H1 (cell line): ENCODE results near the gene MLYCD. TPM values are rescaled to one million over a fixed set of nuclear protein-coding genes. Genes with fewer than 3 reads are reported as not detected.

Experiments
- CTCF ChIA-PET: fragments of 300-600 bp; sonication (Branson Sonifier 250); formaldehyde crosslinking; loops from one replicate; lab custom pipeline; 2021; ENCODE audit not compliant: partially characterized antibody; lab: Charles Lee
- POLR2A ChIA-PET: fragments of 300-600 bp; sonication (Branson Sonifier 250); formaldehyde crosslinking; loops from one replicate; lab custom pipeline; 2021; ENCODE audit warnings: inconsistent platforms; ENCODE audit not compliant: partially characterized antibody; lab: Charles Lee
- DNase-seq, 2 experiments: peaks; one replicate each; pipeline versions ENCODE4 v3.0.0 to v3.0.0-alpha.2; 2010 to 2022; ENCODE audit warnings: low spot score in 2 of 2, low read depth in 1 of 2, mixed read lengths in 1 of 2
- FAIRE-seq: peaks from 2 replicates; lab custom pipeline; 2011; peaks lifted over from hg19 to GRCh38; lab: Jason Lieb, UNC
- H2AFZ ChIP-seq: 2 replicates; pipeline ENCODE4 v1.8.1; 2012; ENCODE audit warnings: low read length, inconsistent platforms
- H2AK5ac ChIP-seq: 2 replicates; pipeline ENCODE4 v1.6.1; 2013; ENCODE audit warnings: low read depth, low read length
- H2BK120ac ChIP-seq: replicated peaks from 2 replicates; pipeline ENCODE3; 2013; ENCODE audit warnings: low read depth, low read length, inconsistent platforms
- H2BK12ac ChIP-seq: 2 replicates; pipeline ENCODE4 v1.6.1; 2013; ENCODE audit warnings: low read depth, low read length
- H2BK15ac ChIP-seq: 2 replicates; pipeline ENCODE4 v1.6.1; 2013; ENCODE audit warnings: low read length
- H2BK20ac ChIP-seq: 2 replicates; pipeline ENCODE4 v1.6.1; 2013; ENCODE audit warnings: low read length
- H2BK5ac ChIP-seq: 2 replicates; pipeline ENCODE4 v1.6.1; 2013; ENCODE audit warnings: low read depth, low read length
- H3K14ac ChIP-seq: 2 replicates; pipeline ENCODE4 v1.6.1; 2013; ENCODE audit warnings: inconsistent platforms; ENCODE audit not compliant: insufficient read length
- H3K18ac ChIP-seq: 2 replicates; pipeline ENCODE4 v1.6.1; 2013; ENCODE audit warnings: low read length; ENCODE audit errors: extremely low read depth
- H3K23ac ChIP-seq: 2 replicates; pipeline ENCODE4 v1.6.1; 2013; ENCODE audit warnings: inconsistent platforms; ENCODE audit not compliant: insufficient read length
- H3K23me2 ChIP-seq: 2 replicates; pipeline ENCODE4 v1.6.1; 2013; ENCODE audit warnings: low read depth, low read length
- H3K27ac ChIP-seq: 2 replicates; pipeline ENCODE4 v1.6.1; 2011; ENCODE audit warnings: low read depth, low read length, inconsistent platforms
- H3K27me3 ChIP-seq, 4 experiments: replicated peaks in 1 of 4; 1 replicate in 1 of 4; 2 replicates in 3 of 4; pipeline versions ENCODE4 v1.6.1 to v1.8.1; 2011 to 2013; ENCODE audit warnings: low read length in 3 of 4, mild to moderate bottlenecking in 3 of 4, inconsistent platforms in 2 of 4, mixed read lengths in 2 of 4, moderate library complexity in 1 of 4; ENCODE audit not compliant: control insufficient read depth in 3 of 4, insufficient read depth in 3 of 4; ENCODE audit errors: extremely low read depth in 1 of 4
- H3K36me3 ChIP-seq, 4 experiments: 2 replicates each; pipeline versions ENCODE4 v1.6.1 to v1.8.1; 2011 to 2013; ENCODE audit warnings: mild to moderate bottlenecking in 4 of 4, low read length in 3 of 4, moderate library complexity in 2 of 4, control low read depth in 1 of 4, inconsistent platforms in 1 of 4; ENCODE audit not compliant: insufficient read depth in 4 of 4, control insufficient read depth in 2 of 4
- H3K4ac ChIP-seq: replicated peaks from 2 replicates; pipeline ENCODE3; 2013; ENCODE audit warnings: low read length, low read depth, mixed read lengths, inconsistent platforms; ENCODE audit not compliant: insufficient read length
- H3K4me1 ChIP-seq, 4 experiments: replicated peaks in 1 of 4; 1 replicate in 1 of 4; 2 replicates in 3 of 4; pipeline versions ENCODE4 v1.6.1 to v1.8.1; 2011 to 2013; ENCODE audit warnings: low read length in 3 of 4, inconsistent platforms in 2 of 4, mixed read lengths in 1 of 4; ENCODE audit not compliant: insufficient read depth in 4 of 4, control insufficient read depth in 3 of 4
- H3K4me2 ChIP-seq, 2 experiments: 2 replicates each; pipeline versions ENCODE4 v1.6.1 to v1.8.1; 2011 to 2013; ENCODE audit warnings: low read depth in 2 of 2, low read length in 2 of 2, control low read depth in 1 of 2, inconsistent platforms in 1 of 2, mild to moderate bottlenecking in 1 of 2; ENCODE audit not compliant: insufficient read depth in 1 of 2
- H3K4me3 ChIP-seq, 4 experiments: fragments of 200-600, 300-600 bp in 1 of 4; sonication (generic), shearing (Covaris generic), sonication (Bioruptor Twin) in 1 of 4; 2 replicates each; pipeline versions ENCODE4 v1.5.1 to v1.8.1; 2011 to 2016; ENCODE audit warnings: low read length in 4 of 4, low read depth in 3 of 4, control low read depth in 2 of 4, inconsistent platforms in 2 of 4, mild to moderate bottlenecking in 2 of 4, mixed read lengths in 1 of 4, moderate library complexity in 1 of 4; ENCODE audit not compliant: insufficient read depth in 2 of 4; ENCODE audit errors: extremely low read depth in 1 of 4
- H3K56ac ChIP-seq: replicated peaks from 2 replicates; pipeline ENCODE3; 2013; ENCODE audit warnings: low read depth, mild to moderate bottlenecking, mixed read lengths, low read length, inconsistent platforms; ENCODE audit not compliant: insufficient read length
- H3K79me1 ChIP-seq: 2 replicates; pipeline ENCODE4 v1.6.1; 2013; ENCODE audit warnings: low read depth, low read length, control low read depth
- H3K79me2 ChIP-seq, 2 experiments: 2 replicates each; pipeline versions ENCODE4 v1.6.1 to v1.8.1; 2012 to 2013; ENCODE audit warnings: low read length in 2 of 2, mild to moderate bottlenecking in 2 of 2, inconsistent platforms in 1 of 2; ENCODE audit not compliant: insufficient read depth in 2 of 2, control insufficient read depth in 1 of 2
- H3K9ac ChIP-seq, 4 experiments: replicated peaks in 1 of 4; 1 replicate in 1 of 4; 2 replicates in 3 of 4; pipeline versions ENCODE4 v1.6.1 to v1.8.1; 2011 to 2013; ENCODE audit warnings: low read depth in 3 of 4, low read length in 3 of 4, control low read depth in 2 of 4, mild to moderate bottlenecking in 2 of 4, moderate library complexity in 2 of 4, inconsistent platforms in 1 of 4; ENCODE audit errors: extremely low read depth in 1 of 4
- H3K9me3 ChIP-seq, 2 experiments: 2 replicates each; pipeline versions ENCODE4 v1.6.1 to v1.8.1; 2012 to 2013; ENCODE audit warnings: mild to moderate bottlenecking in 2 of 2, moderate library complexity in 2 of 2, control low read depth in 1 of 2, inconsistent platforms in 1 of 2, low read depth in 1 of 2, low read length in 1 of 2, mixed read lengths in 1 of 2; ENCODE audit not compliant: insufficient read depth in 2 of 2
- H4K20me1 ChIP-seq, 2 experiments: replicated peaks in 1 of 2; 2 replicates each; pipeline versions ENCODE3 to v1.8.1; 2011 to 2013; ENCODE audit warnings: inconsistent platforms in 2 of 2, low read length in 2 of 2, mild to moderate bottlenecking in 1 of 2; ENCODE audit not compliant: insufficient read depth in 2 of 2, control insufficient read depth in 1 of 2
- H4K5ac ChIP-seq: 2 replicates; pipeline ENCODE4 v1.6.1; 2013; ENCODE audit warnings: low read length, low read depth, mixed read lengths, inconsistent platforms; ENCODE audit not compliant: insufficient read length
- H4K8ac ChIP-seq: 2 replicates; pipeline ENCODE4 v1.8.0; 2013; ENCODE audit warnings: mild to moderate bottlenecking, moderate library complexity, low read length, inconsistent platforms; ENCODE audit not compliant: insufficient read depth; ENCODE audit errors: extremely low read depth
- H4K91ac ChIP-seq: replicated peaks from 2 replicates; pipeline ENCODE3; 2013; ENCODE audit warnings: low read length, mixed read lengths, inconsistent platforms; ENCODE audit not compliant: insufficient read length
- BRCA1 ChIP-seq: IDR thresholded peaks from 2 replicates; pipeline ENCODE4 v1.6.1; 2012; ENCODE audit warnings: low read depth, low read length, improper control_type of control experiment
- HDAC6 ChIP-seq: IDR thresholded peaks from one replicate; pipeline ENCODE4 v1.7.1; 2012; ENCODE audit warnings: low read depth, mild to moderate bottlenecking, inconsistent platforms, low read length, moderate library complexity
- POLR2A ChIP-seq, 2 experiments: IDR thresholded peaks; 1 replicate in 1 of 2; 2 replicates in 1 of 2; pipeline ENCODE4 v1.6.1; 2011; ENCODE audit warnings: low read depth in 2 of 2, low read length in 2 of 2, mild to moderate bottlenecking in 2 of 2; ENCODE audit errors: control extremely low read depth in 1 of 2
- POLR2AphosphoS5 ChIP-seq: IDR thresholded peaks from 2 replicates; pipeline ENCODE4 v1.6.1; 2011; ENCODE audit warnings: low read depth, low read length
- RBBP5 ChIP-seq: IDR thresholded peaks from 2 replicates; pipeline ENCODE4 v1.7.1; 2012; ENCODE audit warnings: low read depth, mild to moderate bottlenecking, inconsistent platforms, low read length, moderate library complexity, borderline replicate concordance
- SP2 ChIP-seq: IDR thresholded peaks from 2 replicates; pipeline ENCODE4 v1.6.1; 2012; ENCODE audit warnings: mild to moderate bottlenecking, low read length, inconsistent platforms
- SP4 ChIP-seq: IDR thresholded peaks from 2 replicates; pipeline ENCODE4 v1.6.1; 2012; ENCODE audit warnings: low read length, inconsistent platforms
- TAF1 ChIP-seq: IDR thresholded peaks from 2 replicates; pipeline ENCODE4 v1.6.1; 2011; ENCODE audit warnings: mild to moderate bottlenecking, low read depth, low read length
- TBP ChIP-seq: IDR thresholded peaks from 2 replicates; pipeline ENCODE4 v1.6.1; 2011; ENCODE audit warnings: low read depth, low read length, improper control_type of control experiment
- WGBS, 2 experiments: shearing (Covaris generic) in 1 of 2; methylation state at CpG; one replicate each; pipeline versions ENCODE4 v1.1.6 to v1.1.7; 2013 to 2015; ENCODE audit warnings: low lambda C conversion rate in 2 of 2, mixed read lengths in 2 of 2, inconsistent platforms in 1 of 2, low coverage in 1 of 2, missing lambda C conversion rate in 1 of 2; ENCODE audit not compliant: insufficient replicate concordance in 2 of 2, insufficient coverage in 1 of 2, insufficient read length in 1 of 2; ENCODE audit errors: extremely low coverage in 1 of 2, missing lambda C conversion rate in 1 of 2; 5-methylcytosine and 5-hydroxymethylcytosine counted together
- long read RNA-seq, 2 experiments: library from RNA in 1 of 2; library from capped mRNA in 1 of 2; stranded (forward); transcript quantifications; one replicate each; pipeline ENCODE4 v2.0.0, GENCODE V29; 2021; ENCODE audit warnings: inconsistent platforms in 1 of 2
- polyA minus RNA-seq, 3 experiments: library from RNA; depleted of rRNA, polyadenylated mRNA; stranded (reverse); fragments of >200 nt; gene quantifications; 1 replicate in 2 of 3; 2 replicates in 1 of 3; pipeline ENCODE4 v1.2.3, GENCODE V29; 2011
- polyA plus RNA-seq, 7 experiments: library from polyadenylated mRNA; depleted of rRNA in 3 of 7; stranded (reverse) in 5 of 7; unstranded in 2 of 7; fragments of >200 nt in 5 of 7; fragments of 200-250 nt in 2 of 7; gene quantifications; 1 replicate in 5 of 7; 2 replicates in 1 of 7; 4 replicates in 1 of 7; pipeline versions ENCODE4 v1.2.1 to v1.2.3, GENCODE V29; 2011 to 2013; ENCODE audit warnings: missing spikeins in 2 of 7, mixed read lengths in 2 of 7
- total RNA-seq: library from RNA; stranded (reverse); fragmentation: NEBNext Ultra II Directional; extraction: Animal tissue kit (Norgen Biotek cat#: 25700); gene quantifications from 2 replicates; pipeline ENCODE4 v1.2.1, GENCODE V29; 2021

Gene MLYCD
- 5.8 and 7.0 TPM in 2 replicates for total RNA-seq
- polyA plus RNA-seq (2011; rRNA removed) = 3.7 and 4.6 TPM in 2 replicates
- polyA plus RNA-seq (2011; cell fraction: cytosol; rRNA removed) = 3.9 TPM
- polyA plus RNA-seq (2011; cell fraction: nucleus; rRNA removed) = 12.8 TPM
- 3.2 to 3.9 TPM (median 3.6 TPM) in 4 replicates for polyA plus RNA-seq (2012, experiment 1 of 2)
- polyA plus RNA-seq (2012, experiment 2 of 2) = 1.7 TPM
- 3.0 TPM for polyA plus RNA-seq (2013, experiment 1 of 2)
- 2.4 TPM for polyA plus RNA-seq (2013, experiment 2 of 2)
- polyA minus RNA-seq (2011; rRNA and poly(A)+ RNA removed) = 18.3 and 19.3 TPM in 2 replicates
- 6.3 TPM for polyA minus RNA-seq (2011; cell fraction: cytosol; rRNA and poly(A)+ RNA removed)
- 26.2 TPM for polyA minus RNA-seq (2011; cell fraction: nucleus; rRNA and poly(A)+ RNA removed)
- long read RNA-seq, experiment 1, full-length matches to known transcripts = 4 of 9 reads
- long read RNA-seq, experiment 1, partial matches to known transcripts = 2 of 9 reads
- long read RNA-seq, experiment 1, other reads (novel, unspliced or antisense) = 3 of 9 reads
- long read RNA-seq, experiment 2, full-length matches to known transcripts = 2 of 2 reads
- long read RNA-seq, experiment 2, partial matches to known transcripts = 0 of 2 reads
- long read RNA-seq, experiment 2, other reads (novel, unspliced or antisense) = 0 of 2 reads

DNA sequence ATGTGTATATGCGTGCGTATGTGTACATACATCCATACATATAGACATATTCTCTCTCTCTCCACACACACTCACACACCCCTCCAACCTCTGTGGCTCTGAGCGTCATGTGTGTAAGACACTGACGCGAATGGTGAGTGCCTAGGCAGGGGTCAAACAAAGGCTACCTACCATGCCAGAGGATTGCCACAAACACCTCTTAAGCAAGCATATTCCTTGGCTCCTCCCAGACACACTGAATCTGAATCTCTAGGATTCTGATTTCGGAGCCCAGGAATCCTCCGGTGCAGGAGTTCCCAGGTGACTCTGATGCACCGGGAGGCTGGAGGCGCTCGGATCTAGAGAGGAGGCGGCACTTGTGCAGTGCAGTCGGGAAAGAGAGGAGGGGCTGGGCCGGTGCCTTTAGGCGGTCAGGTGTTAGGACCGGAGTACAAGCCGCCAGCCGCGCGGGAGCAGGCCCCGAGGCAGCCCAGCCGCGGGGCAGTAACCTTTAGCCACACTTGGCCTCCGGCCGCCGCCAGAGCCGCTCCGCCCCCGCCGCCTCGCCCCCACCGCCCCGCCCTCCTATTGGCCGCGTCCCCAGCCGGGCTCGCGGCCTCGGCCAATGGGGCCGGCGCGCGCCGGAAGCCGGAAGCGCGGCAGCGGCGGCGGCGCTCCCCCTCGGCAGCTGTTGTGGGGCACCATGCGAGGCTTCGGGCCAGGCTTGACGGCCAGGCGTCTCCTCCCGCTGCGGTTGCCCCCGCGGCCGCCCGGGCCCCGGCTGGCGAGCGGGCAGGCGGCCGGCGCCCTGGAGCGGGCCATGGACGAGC, at the start of gene MLYCD:
TSS of gene MLYCD (plus strand) at position 653 of the 809 bp plus-strand sequence. CDS start at position 683, 30 bp downstream.
- H3K14ac ChIP-seq = no peak within 1 kb of the TSS
- DNase-seq (peak; percentile 31 to 80), FAIRE-seq (no peak)
- H3K27me3 ChIP-seq = no peaks in the 10 kb centered on the region; a peak in 1 of 7 replicates
- H3K9me3 ChIP-seq = no peaks in the 10 kb centered on the region
- H2BK5ac ChIP-seq = no peak within 1 kb of the TSS
- H2BK120ac ChIP-seq = no peak within 1 kb of the TSS
- H2BK20ac ChIP-seq = no peak within 1 kb of the TSS
- no peaks in the 10 kb centered on the region for H3K36me3 ChIP-seq
- H3K79me1 ChIP-seq = peaks cover under 1% of the 10 kb centered on the region; the same call in 1 of the 2 replicates
- no peak within 1 kb of the TSS for H3K23ac ChIP-seq
- H2AFZ ChIP-seq = peak within 1 kb of the TSS; percentile 98
- ChIA-PET POLR2A (interaction anchor here (0.9 to 1.5 kb wide), 4 partner anchors 10 to 69 kb away, joined by 3 to 4 read pairs (median 4); no protein-coding TSS in a partner anchor), CTCF (no interaction called here)
- H3K23me2 ChIP-seq = peaks cover 6% of the 10 kb centered on the region
- no peak within 1 kb of the TSS for H3K18ac ChIP-seq
- peak within 1 kb of the TSS; percentile 62 for H4K91ac ChIP-seq
- H2AK5ac ChIP-seq = no peak within 1 kb of the TSS
- 14% methylated on average over 26 of the region's 69 CpGs; no CpG with 5 or more reads in 1 of the 2 experiments for WGBS, 2 experiments
- peak within 1 kb of the TSS; percentile 56 to 81 (median 70) for H3K4me3 ChIP-seq
- H2BK12ac ChIP-seq = 0 out of 2 replicates have a peak within 1 kb of the TSS, but pooled peaks have one; percentile 52
- peaks cover 2 to 13% (median 4%) of the 10 kb centered on the region in 4 experiments; a peak in 5 of 7 replicates for H3K4me1 ChIP-seq
- no peak within 1 kb of the TSS for H3K27ac ChIP-seq
- peaks cover 3 to 9% of the 10 kb centered on the region in 2 experiments for H4K20me1 ChIP-seq
- peak within 1 kb of the TSS; percentile 56 to 92 for H3K4me2 ChIP-seq
- H4K8ac ChIP-seq = no peak within 1 kb of the TSS
- peak within 1 kb of the TSS; percentile 24 to 52 (median 40) for H3K9ac ChIP-seq
- H3K56ac ChIP-seq = peak within 1 kb of the TSS; percentile 33
- peak within 1 kb of the TSS; percentile 24 for H4K5ac ChIP-seq
- no peak within 1 kb of the TSS for H3K4ac ChIP-seq
- H3K79me2 ChIP-seq = peaks cover 0 to 32% of the 10 kb centered on the region in 2 experiments; a peak in 2 of 4 replicates
- H2BK15ac ChIP-seq = no peak within 1 kb of the TSS
- TF ChIP-seq POLR2A (IDR thresholded peaks at IDR 0.05; ENCODE audit: control extremely low read depth in 1 of 2, low read depth in 2 of 2, low read length in 2 of 2) (peak; percentile 29 to 63), TBP (peak; percentile 38; the same call in 1 of the 2 replicates), HDAC6 (no peak), TAF1 (peak; percentile 55), POLR2AphosphoS5 (peak; percentile 20; the same call in 1 of the 2 replicates), SP4 (no peak), RBBP5 (no peak), SP2 (no peak), BRCA1 (no peak)
